ENCODE measurements around the gene TXNL1. TPM values are rescaled to one million over a fixed set of nuclear protein-coding genes. Genes with fewer than 3 reads are reported as not detected.

The TXNL1 gene
- total and polyA plus RNA-seq, 2 of the 13 experiments (the other 11 are each of a cell fraction or from before 2014, with no cell fraction given), result 41.9 to 73.1 TPM

- TF ChIP-seq, protein P1, sequence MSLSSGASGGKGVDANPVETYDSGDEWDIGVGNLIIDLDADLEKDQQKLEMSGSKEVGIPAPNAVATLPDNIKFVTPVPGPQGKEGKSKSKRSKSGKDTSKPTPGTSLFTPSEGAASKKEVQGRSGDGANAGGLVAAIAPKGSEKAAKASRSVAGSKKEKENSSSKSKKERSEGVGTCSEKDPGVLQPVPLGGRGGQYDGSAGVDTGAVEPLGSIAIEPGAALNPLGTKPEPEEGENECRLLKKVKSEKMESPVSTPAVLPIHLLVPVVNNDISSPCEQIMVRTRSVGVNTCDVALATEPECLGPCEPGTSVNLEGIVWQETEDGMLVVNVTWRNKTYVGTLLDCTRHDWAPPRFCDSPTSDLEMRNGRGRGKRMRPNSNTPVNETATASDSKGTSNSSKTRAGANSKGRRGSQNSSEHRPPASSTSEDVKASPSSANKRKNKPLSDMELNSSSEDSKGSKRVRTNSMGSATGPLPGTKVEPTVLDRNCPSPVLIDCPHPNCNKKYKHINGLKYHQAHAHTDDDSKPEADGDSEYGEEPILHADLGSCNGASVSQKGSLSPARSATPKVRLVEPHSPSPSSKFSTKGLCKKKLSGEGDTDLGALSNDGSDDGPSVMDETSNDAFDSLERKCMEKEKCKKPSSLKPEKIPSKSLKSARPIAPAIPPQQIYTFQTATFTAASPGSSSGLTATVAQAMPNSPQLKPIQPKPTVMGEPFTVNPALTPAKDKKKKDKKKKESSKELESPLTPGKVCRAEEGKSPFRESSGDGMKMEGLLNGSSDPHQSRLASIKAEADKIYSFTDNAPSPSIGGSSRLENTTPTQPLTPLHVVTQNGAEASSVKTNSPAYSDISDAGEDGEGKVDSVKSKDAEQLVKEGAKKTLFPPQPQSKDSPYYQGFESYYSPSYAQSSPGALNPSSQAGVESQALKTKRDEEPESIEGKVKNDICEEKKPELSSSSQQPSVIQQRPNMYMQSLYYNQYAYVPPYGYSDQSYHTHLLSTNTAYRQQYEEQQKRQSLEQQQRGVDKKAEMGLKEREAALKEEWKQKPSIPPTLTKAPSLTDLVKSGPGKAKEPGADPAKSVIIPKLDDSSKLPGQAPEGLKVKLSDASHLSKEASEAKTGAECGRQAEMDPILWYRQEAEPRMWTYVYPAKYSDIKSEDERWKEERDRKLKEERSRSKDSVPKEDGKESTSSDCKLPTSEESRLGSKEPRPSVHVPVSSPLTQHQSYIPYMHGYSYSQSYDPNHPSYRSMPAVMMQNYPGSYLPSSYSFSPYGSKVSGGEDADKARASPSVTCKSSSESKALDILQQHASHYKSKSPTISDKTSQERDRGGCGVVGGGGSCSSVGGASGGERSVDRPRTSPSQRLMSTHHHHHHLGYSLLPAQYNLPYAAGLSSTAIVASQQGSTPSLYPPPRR (CRISPR knock-in tag; IDR thresholded peaks at IDR 0.05; ENCODE audit: borderline replicate concordance), result 0 out of 2 replicates have a peak, but pooled peaks have one; percentile 15
- TF ChIP-seq BCL6 (CRISPR knock-in tag; IDR thresholded peaks at IDR 0.05) (peak; percentile 68), FOSL2 (CRISPR knock-in tag; IDR thresholded peaks at IDR 0.05) (no peak), ZBTB8A (CRISPR knock-in tag; IDR thresholded peaks at IDR 0.05; ENCODE audit: borderline replicate concordance, low read depth) (no peak), MTF1 (CRISPR knock-in tag; IDR thresholded peaks at IDR 0.05) (no peak), ZNF414 (CRISPR knock-in tag; IDR thresholded peaks at IDR 0.05) (no peak), RERE (CRISPR knock-in tag; IDR thresholded peaks at IDR 0.05; ENCODE audit: low read depth) (peak; percentile 16; the same call in 1 of the 2 replicates), ZSCAN9 (CRISPR knock-in tag; IDR thresholded peaks at IDR 0.05; ENCODE audit: borderline replicate concordance) (no peak), CEBPG (CRISPR knock-in tag; IDR thresholded peaks at IDR 0.05) (peak; percentile 75), ARHGAP35 (CRISPR knock-in tag; IDR thresholded peaks at IDR 0.05; ENCODE audit: borderline replicate concordance) (no peak), TCF7 (IDR thresholded peaks at IDR 0.05; ENCODE audit: low read depth) (peak; percentile 47; the same call in 1 of the 2 replicates), TEAD2 (CRISPR knock-in tag; IDR thresholded peaks at IDR 0.05) (no peak)
- TF ChIP-seq, protein P2, sequence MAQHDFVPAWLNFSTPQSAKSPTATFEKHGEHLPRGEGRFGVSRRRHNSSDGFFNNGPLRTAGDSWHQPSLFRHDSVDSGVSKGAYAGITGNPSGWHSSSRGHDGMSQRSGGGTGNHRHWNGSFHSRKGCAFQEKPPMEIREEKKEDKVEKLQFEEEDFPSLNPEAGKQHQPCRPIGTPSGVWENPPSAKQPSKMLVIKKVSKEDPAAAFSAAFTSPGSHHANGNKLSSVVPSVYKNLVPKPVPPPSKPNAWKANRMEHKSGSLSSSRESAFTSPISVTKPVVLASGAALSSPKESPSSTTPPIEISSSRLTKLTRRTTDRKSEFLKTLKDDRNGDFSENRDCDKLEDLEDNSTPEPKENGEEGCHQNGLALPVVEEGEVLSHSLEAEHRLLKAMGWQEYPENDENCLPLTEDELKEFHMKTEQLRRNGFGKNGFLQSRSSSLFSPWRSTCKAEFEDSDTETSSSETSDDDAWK (CRISPR knock-in tag; IDR thresholded peaks at IDR 0.05), result no peak
- TF ChIP-seq, protein P3, sequence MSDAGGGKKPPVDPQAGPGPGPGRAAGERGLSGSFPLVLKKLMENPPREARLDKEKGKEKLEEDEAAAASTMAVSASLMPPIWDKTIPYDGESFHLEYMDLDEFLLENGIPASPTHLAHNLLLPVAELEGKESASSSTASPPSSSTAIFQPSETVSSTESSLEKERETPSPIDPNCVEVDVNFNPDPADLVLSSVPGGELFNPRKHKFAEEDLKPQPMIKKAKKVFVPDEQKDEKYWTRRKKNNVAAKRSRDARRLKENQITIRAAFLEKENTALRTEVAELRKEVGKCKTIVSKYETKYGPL (CRISPR knock-in tag; IDR thresholded peaks at IDR 0.05), result no peak
- TF ChIP-seq, protein P4, sequence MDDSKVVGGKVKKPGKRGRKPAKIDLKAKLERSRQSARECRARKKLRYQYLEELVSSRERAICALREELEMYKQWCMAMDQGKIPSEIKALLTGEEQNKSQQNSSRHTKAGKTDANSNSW (CRISPR knock-in tag; IDR thresholded peaks at IDR 0.05; ENCODE audit: borderline replicate concordance), result no peak
Observed at GRCh38 chr18:56565551-56566345, 72.6 kb downstream of the TXNL1 start (continued).

Measured in HepG2 (cell line).